ENCODE results near the gene MAP6. TPM values are rescaled to one million over a fixed set of nuclear protein-coding genes. Genes with fewer than 3 reads are reported as not detected.

MAP6 gene
- total and polyA plus RNA-seq, 10 of the 15 experiments (the other 5 are each of a cell fraction or from before 2014, with no cell fraction given), result 0.06 to 0.19 (median 0.11) TPM; not detected in 5

DNA sequence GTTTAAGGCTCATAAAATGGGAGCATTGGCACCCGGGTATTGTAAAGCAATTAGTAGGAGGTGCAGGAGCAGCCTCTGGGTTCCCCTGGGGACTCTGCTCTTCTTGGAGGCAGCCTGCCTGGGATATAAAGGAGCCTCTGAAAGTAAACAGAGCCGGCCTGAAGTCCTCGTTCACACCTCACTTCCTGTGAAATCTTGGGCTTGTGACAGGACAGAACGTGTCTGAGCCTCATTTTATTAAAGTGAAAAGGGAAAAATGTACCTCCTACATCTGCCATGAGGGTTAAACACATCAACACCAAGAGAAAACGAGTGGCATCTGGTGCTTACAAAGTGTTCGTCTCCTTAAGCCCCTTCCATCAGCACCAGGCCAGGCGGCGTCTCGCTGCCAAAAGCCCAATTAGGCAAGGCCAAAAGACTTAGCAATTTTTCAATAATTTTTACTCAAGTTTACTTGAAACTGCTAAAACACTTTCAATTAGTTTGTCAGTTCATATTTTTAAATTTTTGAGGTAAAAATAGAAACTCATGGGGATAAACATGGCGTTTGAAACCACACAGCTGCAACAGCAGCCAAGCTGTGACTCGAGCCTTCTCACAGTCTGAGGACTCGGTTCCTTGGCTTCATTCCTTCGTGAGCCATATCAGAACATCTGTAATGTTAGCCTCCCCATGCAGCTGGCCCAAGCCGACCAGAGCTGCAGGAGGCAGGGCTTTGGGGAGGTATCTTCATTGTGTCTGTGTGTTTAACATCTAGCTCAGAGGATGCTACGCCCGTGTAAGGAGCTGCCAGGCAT is 33.6 kb downstream of the MAP6 start:
- intact Hi-C loops (cut with micrococcal nuclease; ENCODE audit: unreplicated experiment) (no loop called here), in situ Hi-C loops (cut with MboI) (no loop called here)
- RAD21 ChIA-PET (ENCODE audit: unreplicated experiment), result no interaction called here
- H3K9ac ChIP-seq (ENCODE audit: control insufficient read depth, insufficient read depth, low read length), result no peak overlapping the region
- POLR2A ChIA-PET, result no interaction called here
- H3K4me3 ChIP-seq, result no peak overlapping the region
- CTCF ChIA-PET, result interaction anchor here (1.9 kb wide), 1 partner anchor 70 kb away, joined by 6 read pairs; no protein-coding TSS in a partner anchor
- no peak for FAIRE-seq
- no peak overlapping the region for H3K4me2 ChIP-seq (ENCODE audit: control insufficient read depth, insufficient read depth)
- no peaks in the 10 kb centered on the region for H3K27me3 ChIP-seq (replicated peaks in 1 of 2; ENCODE audit: control insufficient read depth in 2 of 2, insufficient read depth in 2 of 2, low read length in 1 of 2)
- no peaks in the 10 kb centered on the region for H3K9me3 ChIP-seq (replicated peaks; ENCODE audit: control insufficient read depth, insufficient read depth, low read length)
- ATAC-seq, result no peak
- H3K27ac ChIP-seq (ENCODE audit: control insufficient read depth, insufficient read depth), result no peak overlapping the region
- H3K4me1 ChIP-seq (ENCODE audit: control insufficient read depth, insufficient read depth, low read length), result peaks cover 4% of the 10 kb centered on the region; the same call in 1 of the 2 replicates
- H3K36me3 ChIP-seq (ENCODE audit: control insufficient read depth in 2 of 2, insufficient read depth in 2 of 2, low read length in 1 of 2), result no peaks in the 10 kb centered on the region
- WGBS (ENCODE audit: insufficient coverage, insufficient replicate concordance, low lambda C conversion rate, missing lambda C conversion rate), result 34% methylated on average over 16 of the region's 16 CpGs
- SMC1A ChIA-PET (ENCODE audit: uncharacterized antibody, unreplicated experiment), result interaction anchor here (0.8 kb wide), 1 partner anchor 37 kb away, joined by 3 read pairs; no protein-coding TSS in a partner anchor
- no peak overlapping the region for H2AFZ ChIP-seq (ENCODE audit: control insufficient read depth, low read depth, low read length)
- TF ChIP-seq CHD4 (IDR thresholded peaks at IDR 0.05), result no peak
- TF ChIP-seq HCFC1 (IDR thresholded peaks at IDR 0.05; ENCODE audit: low read length), result no peak
- no peak for TF ChIP-seq ZNF622 (IDR thresholded peaks at IDR 0.05)
- BruUV-seq (replicated peaks), result no TSS peak
- no peaks in the 10 kb centered on the region for H3K79me2 ChIP-seq (ENCODE audit: control insufficient read depth, insufficient read depth, low read length)
- no peaks in the 10 kb centered on the region for H4K20me1 ChIP-seq (ENCODE audit: control insufficient read depth, insufficient read depth)
- DNase-seq (ENCODE audit: low read depth, low spot score), result no peak

DNA sequence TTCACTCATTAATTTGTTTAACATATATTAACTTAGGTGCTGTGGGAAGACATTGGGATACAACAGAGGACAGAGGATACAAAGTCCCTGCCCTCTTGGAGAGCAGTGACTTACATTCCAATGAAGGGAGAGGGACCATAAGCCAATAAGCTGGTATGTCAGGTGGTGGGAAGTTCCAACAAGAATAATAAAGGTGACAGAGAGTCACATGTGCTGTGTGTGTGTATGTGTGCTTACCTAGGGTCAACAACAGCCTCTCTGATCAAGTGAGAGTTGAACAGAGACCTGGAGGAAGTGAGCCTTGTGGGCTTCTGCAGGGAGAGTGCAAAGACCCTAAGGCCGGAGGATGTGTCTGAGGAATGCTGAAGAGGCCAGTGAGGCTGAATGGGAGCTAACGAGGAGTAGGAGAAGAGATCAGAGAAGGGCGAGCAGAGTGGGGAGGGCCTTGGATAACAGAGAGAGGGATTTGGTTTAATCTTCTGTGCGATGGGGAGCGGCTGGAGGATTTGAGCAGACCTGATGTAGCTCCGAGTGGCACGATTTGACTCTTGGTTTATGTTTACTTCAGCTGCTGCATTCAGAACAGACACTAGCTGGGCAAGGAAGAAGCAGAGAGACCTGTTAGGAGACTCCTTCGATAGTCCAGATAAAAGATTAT is 35.3 kb downstream of the MAP6 start:
- no peaks in the 10 kb centered on the region for H4K20me1 ChIP-seq (ENCODE audit: control insufficient read depth, insufficient read depth)
- H3K79me2 ChIP-seq (ENCODE audit: control insufficient read depth, insufficient read depth, low read length), result no peaks in the 10 kb centered on the region
- BruUV-seq (replicated peaks), result no TSS peak
- no peaks in the 10 kb centered on the region for H3K4me1 ChIP-seq (ENCODE audit: control insufficient read depth, insufficient read depth, low read length)
- ChIA-PET SMC1A (ENCODE audit: uncharacterized antibody, unreplicated experiment) (no interaction called here), RAD21 (ENCODE audit: unreplicated experiment) (no interaction called here), POLR2A (no interaction called here), CTCF (interaction anchor here (0.7 to 1.5 kb wide), 2 partner anchors 36 to 220 kb away, joined by 3 to 7 read pairs; no protein-coding TSS in a partner anchor)
- ATAC-seq (no peak), DNase-seq (ENCODE audit: low read depth, low spot score) (no peak), FAIRE-seq (no peak)
- no peak overlapping the region for H2AFZ ChIP-seq (ENCODE audit: control insufficient read depth, low read depth, low read length)
- in situ Hi-C loops (cut with MboI) (no loop called here), intact Hi-C loops (cut with micrococcal nuclease; ENCODE audit: unreplicated experiment) (no loop called here)
- no peak overlapping the region for H3K4me3 ChIP-seq
- no peak overlapping the region for H3K9ac ChIP-seq (ENCODE audit: control insufficient read depth, insufficient read depth, low read length)
- no peak overlapping the region for H3K27ac ChIP-seq (ENCODE audit: control insufficient read depth, insufficient read depth)
- H3K36me3 ChIP-seq (ENCODE audit: control insufficient read depth in 2 of 2, insufficient read depth in 2 of 2, low read length in 1 of 2), result no peaks in the 10 kb centered on the region
- no peak overlapping the region for H3K4me2 ChIP-seq (ENCODE audit: control insufficient read depth, insufficient read depth)
- H3K27me3 ChIP-seq (replicated peaks in 1 of 2; ENCODE audit: control insufficient read depth in 2 of 2, insufficient read depth in 2 of 2, low read length in 1 of 2), result no peaks in the 10 kb centered on the region; a peak in 1 of 4 replicates
- no peaks in the 10 kb centered on the region for H3K9me3 ChIP-seq (replicated peaks; ENCODE audit: control insufficient read depth, insufficient read depth, low read length)
- 55% methylated on average over 8 of the region's 8 CpGs for WGBS (ENCODE audit: insufficient coverage, insufficient replicate concordance, low lambda C conversion rate, missing lambda C conversion rate)
- TF ChIP-seq POLR2A (IDR thresholded peaks at IDR 0.05; ENCODE audit: low read depth, low read length), result no peak
- no peak for TF ChIP-seq SPI1 (IDR thresholded peaks at IDR 0.05; ENCODE audit: borderline replicate concordance, insufficient read depth, low read depth, low read length)
- no peak for TF ChIP-seq NFXL1 (IDR thresholded peaks at IDR 0.05; ENCODE audit: borderline replicate concordance)
- TF ChIP-seq HDAC2 (IDR thresholded peaks at IDR 0.05), result no peak
- TF ChIP-seq, protein P1, sequence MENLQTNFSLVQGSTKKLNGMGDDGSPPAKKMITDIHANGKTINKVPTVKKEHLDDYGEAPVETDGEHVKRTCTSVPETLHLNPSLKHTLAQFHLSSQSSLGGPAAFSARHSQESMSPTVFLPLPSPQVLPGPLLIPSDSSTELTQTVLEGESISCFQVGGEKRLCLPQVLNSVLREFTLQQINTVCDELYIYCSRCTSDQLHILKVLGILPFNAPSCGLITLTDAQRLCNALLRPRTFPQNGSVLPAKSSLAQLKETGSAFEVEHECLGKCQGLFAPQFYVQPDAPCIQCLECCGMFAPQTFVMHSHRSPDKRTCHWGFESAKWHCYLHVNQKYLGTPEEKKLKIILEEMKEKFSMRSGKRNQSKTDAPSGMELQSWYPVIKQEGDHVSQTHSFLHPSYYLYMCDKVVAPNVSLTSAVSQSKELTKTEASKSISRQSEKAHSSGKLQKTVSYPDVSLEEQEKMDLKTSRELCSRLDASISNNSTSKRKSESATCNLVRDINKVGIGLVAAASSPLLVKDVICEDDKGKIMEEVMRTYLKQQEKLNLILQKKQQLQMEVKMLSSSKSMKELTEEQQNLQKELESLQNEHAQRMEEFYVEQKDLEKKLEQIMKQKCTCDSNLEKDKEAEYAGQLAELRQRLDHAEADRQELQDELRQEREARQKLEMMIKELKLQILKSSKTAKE (IDR thresholded peaks at IDR 0.05; ENCODE audit: low read depth, poor library complexity, severe bottlenecking), result no peak
- TF ChIP-seq, protein P2, sequence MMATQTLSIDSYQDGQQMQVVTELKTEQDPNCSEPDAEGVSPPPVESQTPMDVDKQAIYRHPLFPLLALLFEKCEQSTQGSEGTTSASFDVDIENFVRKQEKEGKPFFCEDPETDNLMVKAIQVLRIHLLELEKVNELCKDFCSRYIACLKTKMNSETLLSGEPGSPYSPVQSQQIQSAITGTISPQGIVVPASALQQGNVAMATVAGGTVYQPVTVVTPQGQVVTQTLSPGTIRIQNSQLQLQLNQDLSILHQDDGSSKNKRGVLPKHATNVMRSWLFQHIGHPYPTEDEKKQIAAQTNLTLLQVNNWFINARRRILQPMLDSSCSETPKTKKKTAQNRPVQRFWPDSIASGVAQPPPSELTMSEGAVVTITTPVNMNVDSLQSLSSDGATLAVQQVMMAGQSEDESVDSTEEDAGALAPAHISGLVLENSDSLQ (IDR thresholded peaks at IDR 0.05), result no peak
- no peak for TF ChIP-seq SMC3 (IDR thresholded peaks at IDR 0.05; ENCODE audit: borderline replicate concordance, low read length)

Measured in GM12878 (cell line).